ENCODE results near the gene ZMIZ1.

Gene ZMIZ1

DNA sequence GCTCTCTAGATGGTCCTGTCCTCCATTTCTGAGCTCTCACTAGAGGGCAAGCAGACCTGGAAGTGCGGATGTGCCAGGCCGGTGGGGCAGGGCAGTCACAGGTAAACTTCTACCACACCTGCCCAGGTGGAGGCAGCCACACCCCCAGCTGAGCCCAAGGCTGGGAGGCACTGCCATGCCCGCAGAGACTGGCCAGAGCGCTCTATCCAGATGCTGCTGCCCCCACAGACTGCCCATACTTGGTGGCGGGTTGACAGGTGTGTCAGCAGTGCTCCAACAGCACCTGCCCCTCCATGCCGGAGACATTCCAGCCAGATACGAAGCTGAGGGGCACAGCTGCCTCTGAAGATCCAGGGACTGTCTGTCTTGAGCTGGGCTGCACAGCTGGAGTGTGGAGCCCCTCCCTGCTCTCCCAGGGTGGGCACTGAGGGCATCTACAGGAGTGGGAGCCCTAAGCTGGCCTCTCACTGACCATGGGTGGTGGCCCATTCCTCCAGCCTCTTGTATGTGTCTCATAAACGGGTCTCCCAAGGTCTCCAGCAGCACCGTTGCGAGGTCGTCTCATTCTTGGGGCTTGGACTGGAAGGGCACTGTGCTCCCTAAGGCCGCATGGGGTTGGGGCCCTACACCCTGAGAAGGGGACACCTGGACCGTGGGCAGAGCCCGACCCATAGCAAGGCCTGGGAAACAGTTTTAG is 240.4 kb downstream of the ZMIZ1 start:
- H3K4me3 ChIP-seq (ENCODE audit: low read length), result no peak overlapping the region
- TF ChIP-seq, protein P1, sequence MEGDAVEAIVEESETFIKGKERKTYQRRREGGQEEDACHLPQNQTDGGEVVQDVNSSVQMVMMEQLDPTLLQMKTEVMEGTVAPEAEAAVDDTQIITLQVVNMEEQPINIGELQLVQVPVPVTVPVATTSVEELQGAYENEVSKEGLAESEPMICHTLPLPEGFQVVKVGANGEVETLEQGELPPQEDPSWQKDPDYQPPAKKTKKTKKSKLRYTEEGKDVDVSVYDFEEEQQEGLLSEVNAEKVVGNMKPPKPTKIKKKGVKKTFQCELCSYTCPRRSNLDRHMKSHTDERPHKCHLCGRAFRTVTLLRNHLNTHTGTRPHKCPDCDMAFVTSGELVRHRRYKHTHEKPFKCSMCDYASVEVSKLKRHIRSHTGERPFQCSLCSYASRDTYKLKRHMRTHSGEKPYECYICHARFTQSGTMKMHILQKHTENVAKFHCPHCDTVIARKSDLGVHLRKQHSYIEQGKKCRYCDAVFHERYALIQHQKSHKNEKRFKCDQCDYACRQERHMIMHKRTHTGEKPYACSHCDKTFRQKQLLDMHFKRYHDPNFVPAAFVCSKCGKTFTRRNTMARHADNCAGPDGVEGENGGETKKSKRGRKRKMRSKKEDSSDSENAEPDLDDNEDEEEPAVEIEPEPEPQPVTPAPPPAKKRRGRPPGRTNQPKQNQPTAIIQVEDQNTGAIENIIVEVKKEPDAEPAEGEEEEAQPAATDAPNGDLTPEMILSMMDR (conservative IDR thresholded peaks at IDR 0.05; ENCODE audit: low read depth, low read length), result no peak
- no peak for DNase-seq (ENCODE audit: low read depth)

- DNase-seq (ENCODE audit: low read depth), result no peak
- H3K4me3 ChIP-seq (ENCODE audit: low read length), result no peak overlapping the region
- TF ChIP-seq, protein P1 (conservative IDR thresholded peaks at IDR 0.05; ENCODE audit: low read depth, low read length), result no peak
Observed at GRCh38 chr10:79310200-79310865, 241.6 kb downstream of the ZMIZ1 start.

DNA sequence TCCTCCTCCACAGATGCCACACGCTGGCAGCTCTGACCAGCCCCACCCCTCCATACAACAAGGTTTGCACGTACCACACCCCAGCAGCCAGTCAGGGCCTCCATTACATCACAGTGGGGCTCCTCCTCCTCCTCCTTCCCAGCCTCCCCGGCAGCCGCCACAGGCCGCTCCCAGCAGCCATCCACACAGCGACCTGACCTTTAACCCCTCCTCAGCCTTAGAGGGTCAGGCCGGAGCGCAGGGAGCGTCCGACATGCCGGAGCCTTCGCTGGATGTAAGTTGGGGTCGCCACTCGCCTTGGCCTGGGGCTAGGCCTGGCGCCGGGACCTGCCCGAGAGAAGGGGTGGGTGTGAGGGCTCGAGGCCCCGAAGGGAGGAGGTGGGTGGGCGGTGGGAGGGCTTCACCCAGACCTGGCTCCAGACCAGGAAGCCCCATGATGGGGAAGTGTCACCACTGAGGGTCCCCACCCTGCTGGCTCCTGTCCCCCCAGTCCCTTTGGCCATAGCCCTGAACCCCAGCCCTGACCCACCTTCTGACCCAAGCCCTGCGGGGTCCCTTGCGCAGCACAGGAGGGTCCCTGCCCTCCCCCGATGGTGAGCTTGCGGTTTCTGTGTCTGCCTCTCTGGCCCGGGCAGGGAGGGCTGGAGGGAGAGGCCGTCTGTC is 242.3 kb downstream of the ZMIZ1 start:
- TF ChIP-seq, protein P1 (conservative IDR thresholded peaks at IDR 0.05; ENCODE audit: low read depth, low read length), result no peak

DNA sequence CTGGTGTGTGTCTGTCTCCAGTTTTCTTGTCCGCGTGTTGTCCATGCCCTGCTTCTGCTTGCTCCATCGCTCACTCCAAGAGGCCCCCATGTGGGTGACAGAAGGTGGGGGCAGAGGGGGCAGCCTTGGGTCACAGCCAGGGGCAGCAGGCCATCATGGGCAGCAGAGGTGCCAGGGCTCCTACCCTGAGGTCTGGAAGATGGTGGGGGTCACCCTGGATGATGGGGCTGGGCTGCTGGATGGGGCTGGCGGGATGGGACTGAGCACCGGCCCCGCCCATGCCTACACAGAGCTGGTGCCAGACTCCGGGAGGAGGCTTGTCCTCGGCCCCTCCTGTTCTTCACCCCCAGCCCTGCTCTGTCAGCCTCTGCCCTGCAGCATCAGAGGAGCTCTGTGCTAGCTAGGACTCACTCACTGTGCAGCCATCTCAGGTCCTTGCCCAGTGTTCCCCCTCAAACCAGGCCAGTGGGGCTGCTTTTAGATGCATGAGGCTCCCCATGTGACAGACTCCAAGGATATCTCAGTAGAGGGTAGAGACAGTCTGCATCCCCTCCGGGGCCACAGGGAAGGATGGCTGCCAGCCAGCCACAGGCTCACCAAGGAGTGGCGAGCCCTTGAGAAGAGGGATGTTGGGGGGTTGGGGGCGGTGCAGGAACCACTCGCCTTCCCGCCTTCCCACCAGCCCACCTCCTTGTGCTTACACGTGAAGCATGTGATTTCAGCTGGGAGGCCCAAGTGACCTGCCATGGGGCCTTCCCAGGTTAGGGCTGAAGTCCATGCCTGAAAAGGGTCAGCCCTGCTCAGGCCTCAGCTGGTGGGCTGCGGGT is 243.0 kb downstream of the ZMIZ1 start:
- H3K4me3 ChIP-seq (ENCODE audit: low read length), result no peak overlapping the region
- TF ChIP-seq, protein P1 (conservative IDR thresholded peaks at IDR 0.05; ENCODE audit: low read depth, low read length), result no peak
- DNase-seq (ENCODE audit: low read depth), result no peak

More for the DNA sequence above, 242.3 kb downstream of the ZMIZ1 start:
- DNase-seq (ENCODE audit: low read depth), result no peak
- H3K4me3 ChIP-seq (ENCODE audit: low read length), result no peak overlapping the region

- no peak overlapping the region for H3K4me3 ChIP-seq (ENCODE audit: low read length)
- no peak for DNase-seq (ENCODE audit: low read depth)
- TF ChIP-seq, protein P1 (conservative IDR thresholded peaks at IDR 0.05; ENCODE audit: low read depth, low read length), result no peak
Observed at GRCh38 chr10:79312601-79313187, 243.9 kb downstream of the ZMIZ1 start.

GRCh38 chr10:79313320-79313719 is 244.6 kb downstream of the ZMIZ1 start:
- H3K4me3 ChIP-seq (ENCODE audit: low read length), result no peak overlapping the region
- TF ChIP-seq, protein P1 (conservative IDR thresholded peaks at IDR 0.05; ENCODE audit: low read depth, low read length), result no peak
- no peak for DNase-seq (ENCODE audit: low read depth)

Data from retinal pigment epithelial cell (primary cell).